Motor neuron (in vitro differentiated cells): ENCODE results near the gene CCL2. TPM values are rescaled to one million over a fixed set of nuclear protein-coding genes. Genes with fewer than 3 reads are reported as not detected.

Source experiments
- ATAC-seq, 8 experiments: fragments of 200-7000 bp; cut with Tn5 transposase; replicated peaks in 6 of 8; 2 replicates each; pipeline ENCODE4 v1.8.0; 2021; ENCODE audit warnings: mild to moderate bottlenecking in 8 of 8, moderate library complexity in 8 of 8
- H3K27ac ChIP-seq, 2 donors: fragments of 250-450 bp; sonication (Bioruptor Pico); 2 replicates each; pipeline ENCODE4 v1.9.0; 2021; ENCODE audit warnings: antibody characterized with exemption in 2 of 2, mild to moderate bottlenecking in 2 of 2, moderate library complexity in 1 of 2
- H3K4me1 ChIP-seq, 2 donors: fragments of 250-450 bp; sonication (Bioruptor Pico); replicated peaks in 1 of 2; 2 replicates each; pipeline ENCODE4 v1.6.1; 2021; ENCODE audit warnings: antibody characterized with exemption in 2 of 2, mild to moderate bottlenecking in 2 of 2, moderate library complexity in 1 of 2
- H3K4me3 ChIP-seq, 5 donors: fragments of 250-450 bp; sonication (Bioruptor Pico); 2 replicates each; pipeline ENCODE4 v1.9.0; 2021; ENCODE audit warnings: antibody characterized with exemption in 5 of 5, mild to moderate bottlenecking in 5 of 5, moderate library complexity in 4 of 5
- WGBS, 10 experiments: fragments of 450-650 bp; shearing (Covaris generic); methylation state at CpG; one replicate each; pipeline ENCODE4 v1.0.0; 2022; 5-methylcytosine and 5-hydroxymethylcytosine counted together
- in situ Hi-C, 9 experiments: fragments of 400-800 bp; cut with MboI; loops; one replicate each; pipeline ENCODE4 v1.15.0; 2021; ENCODE audit warnings: low sequenced_read_pairs in 9 of 9, low pct_unique_long_range_greater_than_20kb in 2 of 9; ENCODE audit not compliant: unreplicated experiment in 9 of 9
- total RNA-seq, 8 experiments: library from RNA; unstranded; fragments of 300-600 nt; gene quantifications; 2 replicates each; pipeline versions ENCODE4 v1.2.3 to v1.2.4, GENCODE V29; 2022

CCL2 gene
- total RNA-seq, 8 experiments from 2014 or later = 0.27 to 318 (median 6.5) TPM

DNA sequence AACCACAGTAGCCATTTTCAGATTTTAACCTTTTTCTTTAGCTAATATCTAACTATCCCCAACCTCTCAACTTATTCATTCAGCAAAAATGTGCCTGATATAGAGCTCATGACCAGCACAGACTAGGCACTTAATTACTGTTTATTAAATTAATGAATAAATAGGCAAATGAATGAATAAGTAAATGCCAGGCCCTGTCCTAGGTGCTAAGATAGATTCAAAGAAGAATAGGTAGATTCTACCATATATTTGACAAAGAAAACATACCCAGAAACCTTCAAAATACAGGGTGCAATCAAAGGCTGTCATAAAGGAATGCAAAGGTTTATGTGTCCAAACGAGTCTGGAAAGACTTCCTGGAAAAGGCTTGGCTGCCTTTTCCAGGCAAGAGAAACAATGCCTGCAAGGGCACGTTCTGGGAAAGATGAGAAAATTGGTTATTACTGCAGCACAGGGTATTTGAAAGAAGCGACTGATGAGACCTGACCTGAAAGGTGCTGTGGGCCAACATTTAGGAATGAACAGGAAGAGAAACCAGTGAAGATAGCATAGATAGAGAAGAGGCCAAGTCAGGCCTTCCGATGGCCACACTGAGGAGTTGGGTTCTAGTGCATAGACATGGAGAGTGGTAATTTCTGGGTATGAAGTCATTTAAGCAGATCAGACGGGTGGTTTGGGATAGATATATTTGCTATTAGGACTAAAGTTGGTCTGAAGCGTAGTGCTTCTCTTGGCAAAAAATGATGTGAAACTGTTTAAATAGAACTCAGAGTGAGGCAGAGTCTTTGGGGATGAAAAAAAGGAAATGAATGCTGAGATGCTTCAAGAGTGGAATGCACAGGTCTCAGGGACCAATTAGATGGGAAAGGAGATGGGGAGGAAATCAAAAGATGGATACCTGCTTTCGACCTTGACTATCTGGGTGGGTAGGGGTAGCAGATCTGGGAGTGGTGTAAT is 11.4 kb upstream of the CCL2 start:
- Histone ChIP-seq H3K27ac (no peak overlapping the region), H3K4me1 (peaks cover 0 to under 1% of the 10 kb centered on the region in 2 donors), H3K4me3 (no peak overlapping the region)
- WGBS, 10 experiments = 30 to 77% (median 70%) methylated on average over 1 to 7 of the region's 7 CpGs; no CpG with 5 or more reads in 1 of the 10 experiments
- ATAC-seq = no peak
- in situ Hi-C loops = no loop called here

DNA sequence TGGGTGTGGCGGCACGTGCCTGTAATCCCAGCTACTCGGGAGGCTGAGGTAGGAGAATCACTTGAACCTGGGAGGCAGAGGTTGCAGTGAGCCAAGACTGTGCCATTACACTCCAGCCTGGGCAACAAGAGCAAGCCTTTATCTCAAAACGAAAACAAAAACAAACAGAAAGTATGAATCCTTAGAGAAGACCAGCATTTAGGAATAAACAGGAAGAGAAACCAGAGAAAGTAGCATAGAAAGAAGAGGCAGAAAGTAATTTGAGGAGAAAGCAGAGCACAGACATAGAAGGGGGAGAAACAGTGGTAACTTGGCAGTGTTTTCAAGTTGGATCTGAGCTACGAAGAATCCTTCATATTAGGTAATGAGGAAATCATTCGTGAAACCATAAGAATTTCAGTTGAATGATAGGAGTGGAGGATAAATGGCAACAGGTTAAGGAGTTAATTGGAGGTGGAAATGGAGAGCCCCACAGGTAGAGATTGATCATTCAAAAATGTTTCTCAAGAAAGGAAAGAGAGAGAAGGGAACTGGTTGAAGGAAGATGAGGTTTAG is 9.7 kb upstream of the CCL2 start:
- Histone ChIP-seq H3K4me3 (no peak overlapping the region), H3K27ac (no peak overlapping the region), H3K4me1 (no peaks in the 10 kb centered on the region)
- no peak for ATAC-seq
- WGBS, 10 experiments = 27 to 90% (median 83%) methylated on average over 2 to 6 of the region's 6 CpGs; no CpG with 5 or more reads in 1 of the 10 experiments
- in situ Hi-C loops = no loop called here

DNA sequence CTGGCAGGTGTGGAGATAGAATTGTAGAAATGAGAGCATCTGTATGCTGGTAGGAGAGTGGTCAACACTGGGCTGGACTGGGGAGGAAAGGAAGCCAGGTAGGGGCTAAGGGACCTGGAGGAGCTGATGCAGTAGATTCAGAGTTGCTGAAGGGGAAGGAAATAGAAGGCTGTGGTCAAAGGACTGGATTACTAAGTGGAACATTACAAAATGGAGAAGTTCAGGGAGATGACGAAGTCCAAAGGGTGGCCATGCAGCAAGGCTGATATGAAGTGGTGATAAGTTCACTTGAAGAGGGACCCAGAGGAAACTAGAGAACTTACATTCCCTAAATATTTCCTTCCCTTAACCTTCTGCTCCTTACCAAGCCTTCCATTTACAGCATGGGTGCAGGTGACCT is 8.6 kb upstream of the CCL2 start:
- ATAC-seq = no peak
- in situ Hi-C loops = no loop called here
- H3K4me1 ChIP-seq = no peaks in the 10 kb centered on the region
- WGBS, 10 experiments = 50 to 100% (median 80%) methylated on average over 1 of the region's 1 CpG; no CpG with 5 or more reads in 1 of the 10 experiments
- H3K27ac ChIP-seq = no peak overlapping the region
- H3K4me3 ChIP-seq = no peak overlapping the region

DNA sequence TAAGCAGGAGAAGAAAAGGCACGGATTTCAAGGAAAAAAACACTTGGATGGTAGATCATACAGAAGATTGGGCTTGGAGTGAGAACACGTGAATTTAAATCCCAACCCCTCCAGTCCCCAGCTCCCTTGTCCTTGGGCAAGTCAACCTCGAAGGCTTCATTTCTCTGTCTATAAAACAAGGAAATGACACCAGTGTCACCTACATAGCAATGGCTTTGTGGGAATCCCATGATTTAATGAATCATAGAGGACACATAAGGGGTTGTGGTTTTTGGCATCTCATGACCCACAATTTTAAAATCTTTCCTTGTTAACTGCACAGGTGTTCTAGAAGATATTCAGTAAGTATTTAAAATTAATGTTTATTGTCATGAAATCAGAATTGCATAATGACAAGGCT is 8.2 kb upstream of the CCL2 start:
- in situ Hi-C loops = no loop called here
- WGBS, 10 experiments = 48 to 100% (median 68%) methylated on average over 1 to 3 of the region's 3 CpGs; no CpG with 5 or more reads in 2 of the 10 experiments
- ATAC-seq = no peak
- no peak overlapping the region for H3K4me3 ChIP-seq
- no peak overlapping the region for H3K27ac ChIP-seq
- no peaks in the 10 kb centered on the region for H3K4me1 ChIP-seq

DNA sequence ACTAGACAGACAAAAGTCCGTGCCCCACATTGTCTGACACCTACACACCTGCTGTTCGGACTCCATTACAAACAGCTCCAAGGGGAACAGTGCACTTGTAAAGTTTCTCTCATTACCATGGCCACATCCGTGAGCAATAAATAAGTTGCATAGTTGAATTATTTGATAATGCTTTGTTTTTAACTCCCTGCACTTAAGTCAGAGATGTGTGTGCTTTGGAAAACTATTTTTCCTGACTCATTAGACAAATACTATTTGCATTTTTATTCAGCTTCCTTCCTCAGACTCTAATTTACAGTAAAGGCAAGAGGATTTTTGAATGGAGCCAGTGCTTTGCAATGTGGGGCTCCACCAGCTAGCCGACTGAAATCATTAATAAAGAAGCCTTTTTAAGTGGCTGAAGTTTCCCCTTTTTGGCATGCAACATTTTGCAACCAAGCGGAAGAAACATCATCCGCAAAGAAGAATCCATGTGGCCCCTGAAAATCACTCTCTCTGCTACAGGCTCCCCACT is 6.5 kb upstream of the CCL2 start:
- no peaks in the 10 kb centered on the region for H3K4me1 ChIP-seq

DNA sequence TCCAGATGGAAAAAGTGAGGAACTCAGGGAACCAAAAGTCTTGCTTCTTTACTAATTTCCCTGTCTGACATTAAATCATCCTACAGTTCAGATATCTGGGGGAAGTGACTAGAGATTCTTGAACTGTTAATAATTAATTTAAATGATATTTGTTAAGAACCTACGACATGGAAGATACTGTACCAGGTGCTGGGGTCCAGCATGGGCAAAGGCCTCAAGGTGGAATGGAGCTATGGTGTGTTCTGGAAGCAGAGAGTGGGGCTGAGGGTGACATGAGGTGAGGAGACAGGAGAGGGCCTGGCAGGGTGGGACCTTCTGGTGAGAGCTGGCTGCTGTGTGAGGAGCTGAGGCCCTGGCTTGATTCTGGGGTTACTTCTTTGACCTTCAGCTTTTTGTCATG is 6.0 kb upstream of the CCL2 start:
- Histone ChIP-seq H3K4me3 (no peak overlapping the region), H3K27ac (no peak overlapping the region), H3K4me1 (no peaks in the 10 kb centered on the region)
- in situ Hi-C loops = no loop called here
- WGBS, 10 experiments = 0 to 80% (median 68%) methylated on average over 1 of the region's 1 CpG; no CpG with 5 or more reads in 2 of the 10 experiments
- ATAC-seq = no peak

More for the DNA sequence above, 6.5 kb upstream of the CCL2 start:
- in situ Hi-C loops = no loop called here
- H3K4me3 ChIP-seq = no peak overlapping the region
- H3K27ac ChIP-seq = no peak overlapping the region
- 0 to 92% (median 68%) methylated on average over 1 to 6 of the region's 6 CpGs; no CpG with 5 or more reads in 1 of the 10 experiments for WGBS, 10 experiments
- ATAC-seq = peak in 5 of 8 experiments; percentile 14 to 59 (median 43)

DNA sequence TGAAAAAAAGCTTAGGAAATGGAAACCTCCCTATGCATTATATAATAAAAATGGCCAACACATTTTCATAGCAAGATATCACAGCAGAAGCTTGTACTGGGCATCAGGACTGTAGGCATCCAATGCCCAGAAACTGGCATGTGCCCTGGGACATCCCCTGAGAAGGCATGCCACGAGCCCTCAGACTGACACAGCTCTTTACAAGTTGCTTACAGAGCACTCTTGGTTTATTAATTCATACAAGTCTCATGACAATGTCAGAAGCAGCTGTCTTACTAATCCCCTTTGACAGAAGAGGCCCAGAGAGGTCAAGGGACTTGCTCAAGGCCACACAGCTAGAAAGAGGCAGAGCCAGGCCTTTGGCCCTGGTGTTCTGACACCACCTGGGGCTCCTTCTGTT is 5.6 kb upstream of the CCL2 start:
- Histone ChIP-seq H3K4me3 (no peak overlapping the region), H3K4me1 (peaks cover 2 to 3% of the 10 kb centered on the region in 2 donors), H3K27ac (no peak overlapping the region)
- WGBS, 10 experiments = 20 to 25% (median 22%) methylated on average over 1 of the region's 1 CpG; no CpG with 5 or more reads in 7 of the 10 experiments
- ATAC-seq = no peak
- in situ Hi-C loops = no loop called here

DNA sequence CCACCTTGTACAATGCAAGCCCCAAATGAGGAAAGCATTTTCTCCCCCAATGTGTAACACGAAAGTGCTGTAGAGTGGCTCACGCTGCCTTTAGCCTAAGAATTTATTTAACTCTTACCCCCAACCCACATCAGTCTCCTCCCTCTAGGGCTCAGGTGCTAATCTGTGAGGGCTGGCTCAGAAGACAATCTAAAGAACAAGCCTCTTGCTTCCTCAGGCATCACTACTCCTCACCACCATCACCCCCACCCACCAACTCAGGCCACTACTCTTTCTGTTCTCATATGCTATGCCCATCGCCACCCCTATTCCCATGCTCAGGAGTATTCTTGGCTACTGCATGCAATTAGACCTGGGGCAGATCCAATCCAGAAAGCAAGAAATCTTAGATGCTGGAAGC is 3.9 kb upstream of the CCL2 start:
- Histone ChIP-seq H3K27ac (no peak overlapping the region), H3K4me3 (no peak overlapping the region), H3K4me1 (peaks cover 2 to 12% of the 10 kb centered on the region in 2 donors)
- WGBS, 10 experiments = 67 to 89% (median 83%) methylated on average over 1 to 3 of the region's 3 CpGs; no CpG with 5 or more reads in 7 of the 10 experiments
- in situ Hi-C loops = no loop called here
- ATAC-seq = no peak

DNA sequence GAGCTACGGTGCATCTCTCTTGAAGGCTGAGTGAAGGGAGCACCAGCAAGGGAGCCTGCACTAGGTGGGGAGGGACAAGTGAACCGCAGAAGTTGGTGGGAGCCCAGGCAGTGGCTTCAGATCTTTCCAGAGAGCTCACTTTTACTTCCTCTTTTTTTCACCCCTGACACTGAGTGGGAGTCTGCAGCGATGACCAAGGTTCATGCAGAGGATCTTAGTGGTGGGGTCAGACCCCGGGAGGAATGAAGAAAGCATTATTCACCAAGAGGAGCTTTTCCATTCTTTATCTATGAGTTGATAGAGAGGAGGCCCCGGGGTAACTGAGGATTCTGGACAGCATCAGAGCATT is 3.0 kb upstream of the CCL2 start:
- H3K27ac ChIP-seq = no peak overlapping the region
- WGBS, 10 experiments = 79 to 100% (median 91%) methylated on average over 1 to 5 of the region's 5 CpGs; no CpG with 5 or more reads in 4 of the 10 experiments
- no peak overlapping the region for H3K4me3 ChIP-seq
- peak in 1 of 8 experiments; percentile 2 for ATAC-seq
- peaks cover 2 to 12% of the 10 kb centered on the region in 2 donors for H3K4me1 ChIP-seq
- in situ Hi-C loops = no loop called here

DNA sequence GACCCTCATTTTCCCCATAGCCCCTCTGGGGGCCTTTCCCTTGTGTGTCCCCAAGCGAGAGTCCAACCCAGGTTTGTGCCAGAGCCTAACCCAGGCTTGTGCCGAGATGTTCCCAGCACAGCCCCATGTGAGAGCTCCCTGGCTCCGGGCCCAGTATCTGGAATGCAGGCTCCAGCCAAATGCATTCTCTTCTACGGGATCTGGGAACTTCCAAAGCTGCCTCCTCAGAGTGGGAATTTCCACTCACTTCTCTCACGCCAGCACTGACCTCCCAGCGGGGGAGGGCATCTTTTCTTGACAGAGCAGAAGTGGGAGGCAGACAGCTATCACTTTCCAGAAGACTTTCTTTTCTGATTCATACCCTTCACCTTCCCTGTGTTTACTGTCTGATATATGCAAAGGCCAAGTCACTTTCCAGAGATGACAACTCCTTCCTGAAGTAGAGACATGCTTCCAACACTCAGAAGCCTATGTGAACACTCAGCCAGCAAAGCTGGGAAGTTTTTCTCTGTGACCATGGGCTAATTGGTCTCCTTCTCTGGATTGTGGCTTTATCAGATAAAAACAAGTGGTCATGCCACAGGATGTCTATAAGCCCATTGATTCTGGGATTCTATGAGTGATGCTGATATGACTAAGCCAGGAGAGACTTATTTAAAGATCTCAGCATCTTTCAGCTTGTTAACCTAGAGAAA is 2.5 kb upstream of the CCL2 start:
- no peak overlapping the region for H3K4me3 ChIP-seq
- ATAC-seq = peak in 5 of 8 experiments; percentile 18 to 73 (median 61)
- peaks cover 2 to 12% of the 10 kb centered on the region in 2 donors for H3K4me1 ChIP-seq
- WGBS, 10 experiments = 0 to 100% (median 0%) methylated on average over 1 to 3 of the region's 6 CpGs; no CpG with 5 or more reads in 6 of the 10 experiments
- no peak overlapping the region for H3K27ac ChIP-seq
- in situ Hi-C loops = no loop called here

DNA sequence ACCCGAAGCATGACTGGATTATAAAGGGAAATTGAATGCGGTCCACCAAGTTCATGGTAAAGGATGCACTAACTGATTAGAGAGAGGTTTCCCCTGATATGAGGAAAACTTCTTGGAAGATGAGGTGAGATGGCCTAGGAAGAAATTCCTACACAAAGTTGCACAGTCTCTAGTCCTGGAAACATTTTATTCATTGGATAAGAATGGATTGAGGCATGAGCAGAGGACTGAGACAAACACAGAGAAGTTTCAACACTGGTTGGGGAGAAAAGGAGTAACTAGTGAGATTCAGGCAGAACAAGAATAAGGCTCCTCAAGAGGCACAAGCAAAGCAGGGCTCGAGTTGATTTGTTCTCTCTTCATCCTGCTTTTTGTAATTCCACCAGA is 2.0 kb upstream of the CCL2 start:
- no peak for ATAC-seq
- Histone ChIP-seq H3K4me3 (no peak overlapping the region), H3K27ac (no peak overlapping the region), H3K4me1 (peaks cover 2 to 12% of the 10 kb centered on the region in 2 donors)
- in situ Hi-C loops = no loop called here
- WGBS, 10 experiments = 0 to 93% (median 72%) methylated on average over 1 to 3 of the region's 3 CpGs

DNA sequence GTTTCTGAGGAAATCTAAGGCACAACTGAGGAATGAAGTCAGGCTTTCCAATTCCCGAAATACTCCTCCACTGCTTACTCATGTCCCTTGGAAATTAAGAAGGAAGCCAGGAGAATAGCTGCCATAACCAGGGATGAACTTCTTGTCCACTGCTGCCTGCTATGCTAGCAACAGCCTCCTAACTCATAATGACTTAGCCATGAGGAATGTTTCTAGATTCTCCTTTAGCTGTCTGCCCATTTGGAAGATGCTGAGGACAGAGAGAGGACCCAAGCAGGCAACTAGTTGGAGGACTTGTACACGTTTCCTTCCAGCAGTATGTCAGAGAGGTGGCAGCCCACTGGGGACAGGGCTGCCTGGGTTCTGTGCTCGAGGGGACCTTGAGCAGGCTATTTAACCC is 939 bp upstream of the CCL2 start:
- peak in 1 of 8 experiments; percentile 1 for ATAC-seq

DNA sequence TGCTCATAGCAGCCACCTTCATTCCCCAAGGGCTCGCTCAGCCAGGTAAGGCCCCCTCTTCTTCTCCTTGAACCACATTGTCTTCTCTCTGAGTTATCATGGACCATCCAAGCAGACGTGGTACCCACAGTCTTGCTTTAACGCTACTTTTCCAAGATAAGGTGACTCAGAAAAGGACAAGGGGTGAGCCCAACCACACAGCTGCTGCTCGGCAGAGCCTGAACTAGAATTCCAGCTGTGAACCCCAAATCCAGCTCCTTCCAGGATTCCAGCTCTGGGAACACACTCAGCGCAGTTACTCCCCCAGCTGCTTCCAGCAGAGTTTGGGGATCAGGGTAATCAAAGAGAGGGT is 272 bp downstream of the CCL2 start:
- 0 to 58% (median 33%) methylated on average over 1 to 5 of the region's 5 CpGs; no CpG with 5 or more reads in 5 of the 10 experiments for WGBS, 10 experiments
- peak in 6 of 8 experiments; percentile 1 to 37 (median 12) for ATAC-seq
- peaks cover 2 to 12% of the 10 kb centered on the region in 2 donors for H3K4me1 ChIP-seq
- H3K27ac ChIP-seq = peak overlapping the region in 1 of 2 donors; percentile 33
- in situ Hi-C loops = no loop called here
- peak overlapping the region in 2 of 5 donors; percentile 9 to 16 for H3K4me3 ChIP-seq

More for the DNA sequence above, 939 bp upstream of the CCL2 start:
- in situ Hi-C loops = no loop called here
- Histone ChIP-seq H3K4me3 (no peak overlapping the region), H3K27ac (no peak overlapping the region), H3K4me1 (peaks cover 2 to 12% of the 10 kb centered on the region in 2 donors)
- 0 to 89% (median 70%) methylated on average over 1 to 3 of the region's 3 CpGs; no CpG with 5 or more reads in 3 of the 10 experiments for WGBS, 10 experiments
